HEK293T (cell line): ENCODE results near the gene CDK13.

Experiments used
- BHLHE40 ChIP-seq: fragments of 450-650 bp; IDR thresholded peaks from 2 replicates; pipeline ENCODE4 v1.6.1; 2016; ENCODE audit warnings: mild to moderate bottlenecking, moderate library complexity, borderline replicate concordance
- ELF4 ChIP-seq: fragments of 450-650 bp; IDR thresholded peaks from 2 replicates; pipeline ENCODE4 v1.6.1; 2017; ENCODE audit warnings: antibody characterized with exemption
- FOXA1 ChIP-seq: fragments of 450-650 bp; IDR thresholded peaks from 2 replicates; pipeline ENCODE4 v1.6.1; 2016; ENCODE audit warnings: mild to moderate bottlenecking
- FOXM1 ChIP-seq: fragments of 450-650 bp; IDR thresholded peaks from 2 replicates; pipeline ENCODE4 v1.6.1; 2017; ENCODE audit warnings: mild to moderate bottlenecking, borderline replicate concordance
- NFRKB ChIP-seq: fragments of 450-650 bp; IDR thresholded peaks from 2 replicates; pipeline ENCODE4 v1.6.1; 2016; ENCODE audit warnings: mild to moderate bottlenecking, moderate library complexity
- PKNOX1 ChIP-seq: fragments of 450-650 bp; IDR thresholded peaks from 2 replicates; pipeline ENCODE4 v1.6.1; 2016
- SP1 ChIP-seq: fragments of 450-650 bp; IDR thresholded peaks from 2 replicates; pipeline ENCODE4 v1.6.1; 2017
- TARDBP ChIP-seq: fragments of 450-650 bp; IDR thresholded peaks from 2 replicates; pipeline ENCODE4 v1.6.1; 2016

GRCh38 chr7:39942883-39943282, 7.2 kb upstream of the CDK13 start:
- no peak for TF ChIP-seq PKNOX1
- no peak for TF ChIP-seq TARDBP
- TF ChIP-seq FOXM1: no peak
- no peak for TF ChIP-seq SP1
- TF ChIP-seq ELF4: no peak
- TF ChIP-seq BHLHE40: no peak
- TF ChIP-seq FOXA1: no peak
- TF ChIP-seq NFRKB: no peak
